GM18519 (cell line): ENCODE results near the gene HNRNPAB.
A peak's percentile ranks its signal among the peaks of the same experiment; 100 is the strongest.
"Not testable (repeated sequence)": the region's sequence is repeated elsewhere in the genome, so short reads cannot be mapped to it uniquely, and the experiment has no call there.

Experiments used
- ATAC-seq: cut with Tn5 transposase; IDR thresholded peaks from one replicate; pipeline ENCODE4 v1.9.1; 2021; ENCODE audit warnings: mild to moderate bottlenecking, moderate library complexity; ENCODE audit not compliant: unreplicated experiment, low FRiP score

Gene HNRNPAB

GRCh38 chr5:178228609-178229008, 24.3 kb downstream of the HNRNPAB start:
- ATAC-seq = no peak

DNA sequence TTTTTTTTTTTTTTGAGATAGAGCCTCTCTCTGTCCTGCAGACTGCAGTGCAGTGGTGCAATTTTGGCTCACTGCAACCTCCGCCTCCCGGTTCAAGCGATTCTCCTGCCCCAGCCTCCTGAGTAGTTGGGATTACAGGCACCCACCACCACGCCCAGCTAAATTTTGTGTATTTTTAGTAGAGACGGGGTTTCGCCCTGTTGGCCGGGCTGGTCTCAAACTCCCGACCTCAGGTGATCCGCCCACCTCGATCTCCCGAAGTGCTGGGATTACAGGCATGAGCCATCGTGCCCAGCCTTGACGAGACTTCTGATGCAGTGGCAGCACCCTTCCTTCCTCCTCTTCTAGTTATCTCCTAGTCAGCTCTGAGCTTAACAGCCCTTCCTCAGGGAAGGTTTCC, 24.8 kb downstream of the HNRNPAB start:
- not testable (repeated sequence) for ATAC-seq

DNA sequence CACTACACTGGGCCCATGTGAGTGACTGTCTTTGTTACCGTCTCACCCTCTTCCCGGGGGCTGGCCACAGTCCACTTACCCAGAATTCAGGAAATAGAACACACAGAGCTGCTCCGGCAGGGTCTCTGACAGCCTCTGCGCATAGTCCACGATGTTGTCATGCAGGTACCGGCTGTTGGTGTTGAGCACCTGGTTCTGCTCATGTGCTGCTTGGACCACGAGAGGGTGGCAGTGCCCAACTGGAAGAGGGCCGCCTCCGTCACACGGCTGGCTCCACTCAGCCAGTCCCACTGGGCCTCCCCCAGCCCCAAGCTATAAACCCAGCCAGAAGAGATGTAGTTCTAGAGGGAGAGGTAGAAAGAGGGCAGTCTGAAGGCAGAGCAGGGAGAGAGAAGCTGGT, 25.5 kb downstream of the HNRNPAB start:
- no peak for ATAC-seq

DNA sequence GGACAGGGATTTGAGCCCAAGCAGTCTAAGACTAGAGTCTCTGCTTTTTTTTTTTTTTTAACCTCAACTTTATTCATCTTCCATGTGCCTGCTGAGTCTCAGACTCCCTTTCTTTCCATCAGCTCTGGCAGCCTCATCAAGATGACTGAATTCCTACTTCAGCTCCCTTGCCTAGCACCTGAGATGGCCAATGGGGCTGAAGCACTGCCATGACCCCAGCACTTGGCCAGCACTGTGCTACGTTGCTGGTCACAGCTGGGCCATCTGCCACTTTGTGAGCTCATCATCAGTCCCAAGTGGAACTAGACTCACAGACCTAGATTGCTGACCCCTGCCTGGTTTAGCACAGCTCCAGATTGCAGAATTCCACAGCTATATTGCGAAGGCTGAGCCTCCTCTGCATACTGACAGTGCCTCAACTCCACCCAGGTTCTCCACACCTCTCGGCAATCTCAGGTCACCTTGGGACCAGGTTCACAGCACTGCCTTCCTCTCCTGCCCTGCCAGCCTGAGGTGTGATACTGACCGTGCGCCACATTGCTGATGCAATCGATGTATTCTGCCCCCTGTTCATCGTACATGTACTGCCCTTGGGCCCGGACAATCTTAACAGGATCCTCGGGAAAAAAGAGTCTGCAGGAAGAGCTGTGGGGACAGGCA, 26.7 kb downstream of the HNRNPAB start:
- no peak for ATAC-seq

GRCh38 chr5:178231539-178232123, 27.3 kb downstream of the HNRNPAB start:
- ATAC-seq = no peak

GRCh38 chr5:178232124-178232919, 28.0 kb downstream of the HNRNPAB start, which contains the start of gene PHYKPL:
PHYKPL (minus strand) TSS chr5:178232802; CDS start chr5:178232550, 252 bp downstream.
- peak; percentile 45 for ATAC-seq

DNA sequence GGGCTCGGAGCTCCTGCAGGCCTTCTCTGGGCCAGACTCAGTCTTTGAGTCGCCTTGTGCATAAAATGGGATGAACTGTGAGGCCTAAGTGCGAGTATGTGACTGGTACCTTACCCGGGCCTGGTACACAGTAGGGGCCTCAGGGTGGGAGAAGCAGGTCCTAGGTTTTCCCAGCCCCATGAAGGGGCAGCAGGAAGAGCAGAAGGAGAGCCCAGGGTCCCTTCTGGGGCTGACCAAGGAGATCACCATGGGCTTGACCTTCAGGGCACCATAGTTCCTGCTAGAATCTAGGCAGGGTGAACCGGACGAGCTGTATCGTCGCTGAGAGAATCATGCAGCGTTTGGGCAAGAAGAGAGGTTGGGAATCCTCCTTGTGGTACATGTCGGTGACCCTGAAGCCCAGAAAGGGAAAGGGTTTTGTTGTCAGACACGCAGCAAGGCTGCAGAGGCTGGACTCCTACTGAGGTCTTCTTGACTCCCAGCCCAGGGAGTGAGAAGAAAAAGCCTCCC, 28.6 kb downstream of the HNRNPAB start:
- peak; percentile 13 for ATAC-seq

- no peak for ATAC-seq
Observed at GRCh38 chr5:178234121-178234749, 29.9 kb downstream of the HNRNPAB start.

DNA sequence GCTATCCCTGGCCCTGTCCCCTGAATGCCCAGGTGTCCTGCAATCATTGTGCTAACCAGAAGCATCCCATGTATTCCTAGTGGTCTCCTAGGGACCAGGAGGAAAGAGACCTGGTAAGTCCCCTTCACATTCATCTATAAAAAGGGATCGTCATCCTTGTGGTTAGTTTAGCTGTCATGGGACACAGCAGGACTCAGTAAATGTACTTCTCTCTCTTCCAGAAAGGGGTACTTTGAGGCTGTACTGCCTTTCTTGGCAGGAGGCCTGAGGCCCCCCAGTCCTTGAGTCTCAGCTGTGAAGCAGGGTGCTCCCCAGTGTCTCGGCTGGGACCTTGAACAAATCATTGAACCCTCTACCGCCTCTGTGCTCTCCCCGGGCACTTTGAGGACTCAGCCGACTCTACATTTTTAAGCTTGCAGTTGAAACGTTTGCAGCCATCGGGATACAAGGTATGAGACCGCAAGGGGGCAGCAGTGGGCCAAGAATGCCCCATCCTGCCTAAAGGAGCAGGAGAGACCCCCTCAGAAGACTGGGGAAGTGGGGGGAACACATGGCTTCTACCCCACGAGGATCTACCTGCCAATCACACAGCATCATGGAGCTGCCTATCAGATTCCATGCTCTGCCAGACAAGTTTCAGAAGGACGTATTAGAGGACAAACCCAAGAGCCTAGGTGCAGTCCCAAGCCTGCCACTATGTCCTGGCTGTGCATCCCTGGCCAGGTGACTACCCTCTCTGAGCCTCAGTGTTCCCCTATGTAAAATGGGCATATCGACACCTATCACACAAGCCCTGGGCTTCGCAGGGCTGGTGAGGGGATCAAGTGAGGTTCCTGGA, 30.6 kb downstream of the HNRNPAB start:
- no peak for ATAC-seq

GRCh38 chr5:178235588-178235974, 31.2 kb downstream of the HNRNPAB start:
- ATAC-seq = no peak

DNA sequence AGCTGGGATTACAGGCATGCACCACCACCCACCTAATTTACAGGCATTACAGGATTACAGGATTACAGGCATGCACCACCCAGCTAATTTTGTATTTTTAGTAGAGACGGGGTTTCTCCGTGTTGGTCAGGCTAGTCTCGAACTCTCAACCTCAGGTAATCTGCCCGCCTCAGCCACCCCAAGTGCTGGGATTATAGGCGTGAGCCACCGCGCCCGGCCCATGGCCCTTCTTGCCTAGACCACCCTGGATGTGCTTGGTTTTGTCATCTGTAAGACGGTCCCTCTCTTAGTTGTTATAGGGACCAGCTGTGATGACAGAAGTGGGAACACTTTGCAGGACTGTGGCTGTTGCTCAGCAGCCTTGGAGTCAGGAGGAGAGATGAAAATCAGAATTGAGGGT, 31.8 kb downstream of the HNRNPAB start:
- no peak for ATAC-seq

GRCh38 chr5:178236679-178237078, 32.3 kb downstream of the HNRNPAB start:
- ATAC-seq = no peak

GRCh38 chr5:178237431-178238312, 33.3 kb downstream of the HNRNPAB start:
- no peak for ATAC-seq

DNA sequence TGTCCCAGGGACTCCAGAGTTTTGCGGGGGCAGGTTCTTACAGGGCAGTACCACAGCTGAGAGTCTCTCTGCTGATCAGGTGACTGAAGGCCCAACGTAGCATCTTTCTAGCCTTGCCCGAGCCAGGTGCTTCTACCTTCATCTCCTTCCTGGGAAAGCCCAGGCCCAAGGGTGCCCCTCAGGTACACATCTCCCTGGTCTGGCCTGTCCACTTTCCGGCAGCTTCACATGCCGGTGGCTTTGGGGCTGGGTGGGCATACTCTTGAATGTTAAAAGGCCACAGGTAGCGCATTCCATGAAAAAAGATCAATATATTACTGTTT, 33.9 kb downstream of the HNRNPAB start:
- no peak for ATAC-seq

DNA sequence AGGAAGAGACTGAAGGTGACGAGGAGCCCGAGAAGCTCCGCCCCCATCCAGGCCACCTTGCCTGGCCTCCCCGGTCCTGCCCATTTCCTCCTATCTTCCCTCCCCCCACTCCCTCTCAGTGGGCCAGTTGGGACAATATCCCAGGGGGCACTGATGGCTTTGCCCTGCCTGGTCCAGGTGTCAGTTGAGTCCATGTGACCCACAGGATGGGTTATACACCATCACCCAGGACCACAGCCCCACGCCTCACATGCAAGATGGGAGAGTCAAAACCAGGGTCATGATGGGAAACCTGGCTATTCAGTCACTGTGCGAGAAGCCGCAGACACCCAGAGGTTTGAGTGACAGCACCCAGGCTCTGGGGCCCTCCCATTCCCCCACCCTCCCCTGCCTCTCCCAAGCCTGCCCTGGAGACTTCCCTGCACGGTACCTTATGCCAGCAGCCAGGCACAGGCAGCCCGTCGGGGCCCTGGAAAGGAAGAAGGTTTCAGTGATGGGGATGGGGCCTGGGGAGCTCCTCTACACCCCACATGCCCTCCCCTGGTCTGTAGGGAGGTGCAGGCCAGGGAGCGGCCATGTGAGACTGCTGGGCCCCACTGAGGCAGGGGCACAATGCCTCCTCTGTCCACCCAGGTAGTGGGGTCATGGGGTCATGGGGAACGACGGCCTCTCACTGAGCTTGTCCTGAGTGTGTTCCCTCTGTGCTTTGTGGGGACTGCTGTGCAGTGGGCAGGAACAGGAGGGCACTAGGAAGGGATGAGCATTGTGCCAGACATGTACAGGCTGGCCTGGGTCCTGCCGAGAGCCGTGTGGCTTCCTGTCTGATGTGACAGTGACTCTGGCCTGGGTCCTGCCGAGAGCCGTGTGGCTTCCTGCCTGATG, 34.6 kb downstream of the HNRNPAB start:
- no peak for ATAC-seq

- not testable (repeated sequence) for ATAC-seq
Observed at GRCh38 chr5:178239626-178240301, 35.4 kb downstream of the HNRNPAB start.

DNA sequence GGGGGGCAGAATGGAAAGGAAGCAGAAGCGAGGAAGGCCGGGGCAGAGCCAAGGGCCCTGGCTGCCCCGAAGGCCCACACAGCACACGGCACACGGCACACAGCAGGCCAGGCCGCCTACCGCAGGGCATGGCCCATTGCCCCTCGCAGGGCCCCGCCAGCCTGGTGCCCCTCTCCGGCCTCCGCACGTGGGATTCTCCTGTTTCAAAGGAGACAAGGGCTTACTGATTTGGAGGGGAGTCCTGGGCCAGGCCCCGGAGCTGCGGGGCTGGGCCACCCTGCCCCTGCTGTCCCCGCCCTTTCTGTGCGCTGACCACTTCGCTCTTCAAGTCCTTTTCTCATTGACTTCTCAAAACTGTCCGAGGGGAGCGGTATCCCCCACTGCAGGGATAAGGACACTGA, 36.0 kb downstream of the HNRNPAB start:
- ATAC-seq = no peak

- ATAC-seq = no peak
Observed at GRCh38 chr5:178240766-178241165, 36.4 kb downstream of the HNRNPAB start.
